Panc1 (cell line): ENCODE measurements around the gene SETDB1. TPM values are rescaled to one million over a fixed set of nuclear protein-coding genes. Genes with fewer than 3 reads are reported as not detected.

Experiments
- ATAC-seq: fragments of 200-7000 bp; cut with Tn5 transposase; 2 replicates; pipeline ENCODE4 v1.9.1; 2020; ENCODE audit warnings: mild to moderate bottlenecking, moderate library complexity
- BruUV-seq: library from RNA; stranded (reverse); fragments of 400-500 nt; replicated peaks from 2 replicates; lab custom pipeline; 2021; lab: Mats Ljungman, UMichigan
- CTCF ChIA-PET: fragments of 300-600 bp; sonication (Branson Sonifier 250); formaldehyde crosslinking; loops from one replicate; lab custom pipeline; 2022; ENCODE audit warnings: antibody characterized with exemption; lab: Charles Lee
- POLR2A ChIA-PET: fragments of 300-600 bp; sonication (Branson Sonifier 250); formaldehyde crosslinking; loops from one replicate; lab custom pipeline; 2022; ENCODE audit warnings: antibody characterized with exemption; lab: Charles Lee
- DNase-seq: peaks from one replicate; pipeline ENCODE4 v3.0.0-alpha.2; 2010; ENCODE audit warnings: low read depth, low spot score
- H3K27ac ChIP-seq: 2 replicates; pipeline ENCODE4 v1.5.1; 2011; ENCODE audit warnings: mild to moderate bottlenecking, low read length, inconsistent platforms
- H3K27me3 ChIP-seq: fragments of 200-500 bp; sonication (Bioruptor generic); 2 replicates; pipeline ENCODE4 v1.6.0; 2014; ENCODE audit warnings: low read length, inconsistent platforms; ENCODE audit not compliant: control insufficient read depth, insufficient read depth
- H3K36me3 ChIP-seq: fragments of 200-500 bp; sonication (Bioruptor generic); 2 replicates; pipeline ENCODE4 v1.5.1; 2014; ENCODE audit warnings: inconsistent platforms, mild to moderate bottlenecking, low read length, moderate library complexity; ENCODE audit not compliant: control insufficient read depth, insufficient read depth
- H3K4me1 ChIP-seq: 2 replicates; pipeline ENCODE4 v1.5.1; 2011; ENCODE audit warnings: inconsistent platforms, mild to moderate bottlenecking, low read length, moderate library complexity; ENCODE audit not compliant: control insufficient read depth, insufficient read depth
- H3K4me3 ChIP-seq, 2 experiments: 2 replicates each; pipeline ENCODE4 v1.5.1; 2011 to 2012; ENCODE audit warnings: low read depth in 2 of 2, low read length in 2 of 2, mild to moderate bottlenecking in 2 of 2, inconsistent platforms in 1 of 2, moderate library complexity in 1 of 2
- H3K9me3 ChIP-seq: fragments of 200-500 bp; sonication (Bioruptor generic); 2 replicates; pipeline ENCODE4 v1.5.1; 2014; ENCODE audit warnings: low read depth, mild to moderate bottlenecking, inconsistent platforms, low read length, moderate library complexity; ENCODE audit not compliant: control insufficient read depth, insufficient read depth
- CTCF ChIP-seq: fragments of 450-650 bp; IDR thresholded peaks from 2 replicates; pipeline ENCODE4 v1.5.1; 2017; ENCODE audit warnings: mild to moderate bottlenecking
- POLR2AphosphoS5 ChIP-seq: IDR thresholded peaks from 2 replicates; pipeline ENCODE4 v1.6.1; 2012; ENCODE audit warnings: mild to moderate bottlenecking, low read depth, low read length, moderate library complexity
- SIN3A ChIP-seq: IDR thresholded peaks from 2 replicates; pipeline ENCODE4 v1.6.1; 2012; ENCODE audit warnings: low read depth, mild to moderate bottlenecking, low read length, moderate library complexity, borderline replicate concordance; ENCODE audit not compliant: insufficient read depth
- TCF7L2 ChIP-seq: IDR thresholded peaks from 2 replicates; pipeline ENCODE4 v1.6.1; 2011; ENCODE audit warnings: mild to moderate bottlenecking, low read depth, low read length, inconsistent platforms
- in situ Hi-C: cut with HindIII; loops from 2 replicates; pipeline ENCODE4 v1.10.0; 2016; ENCODE audit warnings: low sequenced_read_pairs, low pct_unique_long_range_greater_than_20kb
- intact Hi-C: fragments of 100-400 bp; cut with micrococcal nuclease; formaldehyde crosslinking; loops from one replicate; pipeline ENCODE4 v1.10.0; 2022; ENCODE audit not compliant: unreplicated experiment
- total RNA-seq: library from RNA; stranded (reverse); gene quantifications from one replicate; pipeline ENCODE4 v1.2.1, GENCODE V29; 2021; ENCODE audit not compliant: unreplicated experiment
- TF ChIP-seq, protein P1 (sequence below), 2 experiments: IDR thresholded peaks; 2 replicates each; pipeline ENCODE4 v1.6.1; 2011 to 2012; ENCODE audit warnings: low read depth in 2 of 2, control low read depth in 1 of 2, low read length in 1 of 2, mild to moderate bottlenecking in 1 of 2, moderate library complexity in 1 of 2; ENCODE audit not compliant: insufficient read depth in 1 of 2

SETDB1 gene
- total RNA-seq, 1 experiment from 2014 or later, result 43.3 TPM

DNA sequence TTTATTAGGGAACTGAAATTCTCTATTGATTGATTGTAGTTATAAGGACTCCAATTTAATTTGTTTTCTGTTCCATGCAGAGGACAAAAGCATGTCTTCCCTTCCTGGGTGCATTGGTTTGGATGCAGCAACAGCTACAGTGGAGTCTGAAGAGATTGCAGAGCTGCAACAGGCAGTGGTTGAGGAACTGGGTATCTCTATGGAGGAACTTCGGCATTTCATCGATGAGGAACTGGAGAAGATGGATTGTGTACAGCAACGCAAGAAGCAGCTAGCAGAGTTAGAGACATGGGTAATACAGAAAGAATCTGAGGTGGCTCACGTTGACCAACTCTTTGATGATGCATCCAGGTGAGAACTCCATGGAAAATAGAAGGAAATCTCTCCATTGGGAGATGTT lies 1.5 kb downstream of the SETDB1 start:
- in situ Hi-C loops, result no loop called here

DNA sequence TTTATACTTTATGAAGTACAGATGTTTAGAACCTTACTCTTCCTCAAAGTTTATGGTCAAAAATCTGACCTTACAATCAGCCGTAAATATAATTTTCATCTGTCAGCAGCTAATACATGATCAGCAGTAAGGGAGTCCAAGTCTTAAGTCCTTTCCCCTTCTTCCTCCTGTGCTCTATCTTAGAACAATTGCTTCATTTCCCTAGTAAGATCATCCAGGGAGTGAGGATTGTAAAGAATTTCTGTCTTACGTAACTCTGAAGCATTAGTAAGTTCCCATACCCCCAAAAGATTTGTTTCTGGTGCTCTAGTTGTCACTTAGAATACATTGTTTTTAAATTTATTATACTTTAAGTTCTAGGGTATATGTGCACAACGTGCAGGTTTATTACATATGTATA lies 2.1 kb downstream of the SETDB1 start:
- CTCF ChIA-PET, result interaction anchor here (0.6 kb wide), 1 partner anchor 9 kb away, joined by 6 read pairs; no protein-coding TSS in a partner anchor
- no peak for ATAC-seq

More for the DNA sequence above, 1.5 kb downstream of the SETDB1 start:
- no peaks in the 10 kb centered on the region for H3K27me3 ChIP-seq
- no peak for TF ChIP-seq POLR2AphosphoS5
- TF ChIP-seq CTCF, result no peak
- TF ChIP-seq, protein P1, sequence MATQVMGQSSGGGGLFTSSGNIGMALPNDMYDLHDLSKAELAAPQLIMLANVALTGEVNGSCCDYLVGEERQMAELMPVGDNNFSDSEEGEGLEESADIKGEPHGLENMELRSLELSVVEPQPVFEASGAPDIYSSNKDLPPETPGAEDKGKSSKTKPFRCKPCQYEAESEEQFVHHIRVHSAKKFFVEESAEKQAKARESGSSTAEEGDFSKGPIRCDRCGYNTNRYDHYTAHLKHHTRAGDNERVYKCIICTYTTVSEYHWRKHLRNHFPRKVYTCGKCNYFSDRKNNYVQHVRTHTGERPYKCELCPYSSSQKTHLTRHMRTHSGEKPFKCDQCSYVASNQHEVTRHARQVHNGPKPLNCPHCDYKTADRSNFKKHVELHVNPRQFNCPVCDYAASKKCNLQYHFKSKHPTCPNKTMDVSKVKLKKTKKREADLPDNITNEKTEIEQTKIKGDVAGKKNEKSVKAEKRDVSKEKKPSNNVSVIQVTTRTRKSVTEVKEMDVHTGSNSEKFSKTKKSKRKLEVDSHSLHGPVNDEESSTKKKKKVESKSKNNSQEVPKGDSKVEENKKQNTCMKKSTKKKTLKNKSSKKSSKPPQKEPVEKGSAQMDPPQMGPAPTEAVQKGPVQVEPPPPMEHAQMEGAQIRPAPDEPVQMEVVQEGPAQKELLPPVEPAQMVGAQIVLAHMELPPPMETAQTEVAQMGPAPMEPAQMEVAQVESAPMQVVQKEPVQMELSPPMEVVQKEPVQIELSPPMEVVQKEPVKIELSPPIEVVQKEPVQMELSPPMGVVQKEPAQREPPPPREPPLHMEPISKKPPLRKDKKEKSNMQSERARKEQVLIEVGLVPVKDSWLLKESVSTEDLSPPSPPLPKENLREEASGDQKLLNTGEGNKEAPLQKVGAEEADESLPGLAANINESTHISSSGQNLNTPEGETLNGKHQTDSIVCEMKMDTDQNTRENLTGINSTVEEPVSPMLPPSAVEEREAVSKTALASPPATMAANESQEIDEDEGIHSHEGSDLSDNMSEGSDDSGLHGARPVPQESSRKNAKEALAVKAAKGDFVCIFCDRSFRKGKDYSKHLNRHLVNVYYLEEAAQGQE (IDR thresholded peaks at IDR 0.05; ENCODE audit: insufficient read depth in 1 of 2, low read depth in 2 of 2, low read length in 1 of 2), result no peak
- TF ChIP-seq TCF7L2, result no peak
- TF ChIP-seq SIN3A, result no peak
- BruUV-seq, result no TSS peak
- H3K9me3 ChIP-seq, result no peaks in the 10 kb centered on the region
- ChIA-PET CTCF (interaction anchor here (0.6 kb wide), 1 partner anchor 9 kb away, joined by 6 read pairs; no protein-coding TSS in a partner anchor), POLR2A (interaction anchor here (0.5 kb wide), 1 partner anchor 29 kb away, joined by 3 read pairs; no protein-coding TSS in a partner anchor)
- H3K4me3 ChIP-seq, result no peak overlapping the region
- no peak for ATAC-seq
- DNase-seq, result no peak
- H3K4me1 ChIP-seq, result no peaks in the 10 kb centered on the region; the same call in 1 of the 2 replicates
- no peak overlapping the region for H3K27ac ChIP-seq
- intact Hi-C loops, result no loop called here
- H3K36me3 ChIP-seq, result peaks cover 17% of the 10 kb centered on the region

More for the DNA sequence above, 2.1 kb downstream of the SETDB1 start:
- Histone ChIP-seq H3K4me1 (no peaks in the 10 kb centered on the region; the same call in 1 of the 2 replicates), H3K9me3 (no peaks in the 10 kb centered on the region), H3K36me3 (peaks cover 18% of the 10 kb centered on the region), H3K27ac (no peak overlapping the region), H3K27me3 (no peaks in the 10 kb centered on the region), H3K4me3 (no peak overlapping the region)
- intact Hi-C loops, result no loop called here
- TF ChIP-seq, protein P1 (IDR thresholded peaks at IDR 0.05; ENCODE audit: insufficient read depth in 1 of 2, low read depth in 2 of 2, low read length in 1 of 2), result no peak
- TF ChIP-seq TCF7L2 (no peak), SIN3A (no peak), POLR2AphosphoS5 (no peak), CTCF (no peak)
- POLR2A ChIA-PET, result interaction anchor here (0.5 kb wide), 1 partner anchor 29 kb away, joined by 3 read pairs; no protein-coding TSS in a partner anchor
- no TSS peak for BruUV-seq
- in situ Hi-C loops, result no loop called here
- DNase-seq, result no peak
